Lower leg skin (tissue), 4 donors: ENCODE results near the gene TNFSF15. TPM values are rescaled to one million over a fixed set of nuclear protein-coding genes. Genes with fewer than 3 reads are reported as not detected.

ENCODE experiments used
- DNase-seq, 2 donors: peaks; one replicate each; pipeline ENCODE4 v3.0.0-alpha.2; 2019; ENCODE audit warnings: low spot score in 2 of 2
- H3K4me3 ChIP-seq: fragments of 200-600 bp; sonication (generic); 2 replicates; pipeline ENCODE4 v1.5.1; 2017; ENCODE audit warnings: mild to moderate bottlenecking, low read depth; ENCODE audit not compliant: poor library complexity, severe bottlenecking
- CTCF ChIP-seq, 3 donors: fragments of 450-650 bp; IDR thresholded peaks; one replicate each; pipeline ENCODE4 v1.5.1; 2016; ENCODE audit warnings: antibody characterized with exemption in 3 of 3, mild to moderate bottlenecking in 3 of 3, moderate library complexity in 2 of 3
- POLR2A ChIP-seq, 2 donors: fragments of 450-650 bp; IDR thresholded peaks; one replicate each; pipeline ENCODE4 v1.6.1; 2016 to 2017; ENCODE audit warnings: antibody characterized with exemption in 2 of 2, mild to moderate bottlenecking in 1 of 2, moderate library complexity in 1 of 2
- WGBS, 2 donors: methylation state at CpG; one replicate each; pipeline ENCODE4 v1.1.5; 2018; 5-methylcytosine and 5-hydroxymethylcytosine counted together
- intact Hi-C: fragments of 100-400 bp; cut with DNase I; formaldehyde crosslinking; loops from one replicate; pipeline ENCODE4 v1.15.0; 2023; ENCODE audit warnings: low total_unique reads
- total RNA-seq, 4 donors: library from RNA; depleted of rRNA; stranded (reverse); fragments of >200 nt; gene quantifications; one replicate each; pipeline ENCODE4 v1.1.0, GENCODE V29; 2016

Gene TNFSF15
- total RNA-seq, 4 donors from 2014 or later = 0.08 to 0.88 (median 0.26) TPM; not detected in 1

GRCh38 chr9:114759512-114760341 is 46.1 kb downstream of the TNFSF15 start:
- TF ChIP-seq POLR2A (IDR thresholded peaks at IDR 0.05) (no peak), CTCF (IDR thresholded peaks at IDR 0.05) (no peak)
- 68 to 73% methylated on average over 7 of the region's 7 CpGs for WGBS, 2 donors

GRCh38 chr9:114757984-114758383 is 47.9 kb downstream of the TNFSF15 start:
- no peak overlapping the region for H3K4me3 ChIP-seq
- TF ChIP-seq POLR2A (IDR thresholded peaks at IDR 0.05) = no peak
- TF ChIP-seq CTCF (IDR thresholded peaks at IDR 0.05) = no peak
- no peak for DNase-seq
- 63 to 64% methylated on average over 9 of the region's 9 CpGs for WGBS, 2 donors
- intact Hi-C loops = no loop called here

More at GRCh38 chr9:114759512-114760341, 46.1 kb downstream of the TNFSF15 start:
- intact Hi-C loops = no loop called here
- DNase-seq = peak in 1 of 2 donors; percentile 32
- H3K4me3 ChIP-seq = no peak overlapping the region

- no peak for TF ChIP-seq CTCF (IDR thresholded peaks at IDR 0.05)
- no peak for TF ChIP-seq POLR2A (IDR thresholded peaks at IDR 0.05)
- WGBS, 2 donors = 82 to 89% methylated on average over 2 of the region's 2 CpGs
- no peak for DNase-seq
- intact Hi-C loops = no loop called here
- no peak overlapping the region for H3K4me3 ChIP-seq
Measured at GRCh38 chr9:114757395-114757794, 48.4 kb downstream of the TNFSF15 start.

GRCh38 chr9:114756920-114757319 is 48.9 kb downstream of the TNFSF15 start:
- intact Hi-C loops = no loop called here
- TF ChIP-seq POLR2A (IDR thresholded peaks at IDR 0.05) = no peak
- TF ChIP-seq CTCF (IDR thresholded peaks at IDR 0.05) = no peak
- no peak for DNase-seq
- H3K4me3 ChIP-seq = no peak overlapping the region

GRCh38 chr9:114754581-114754980 is 51.3 kb downstream of the TNFSF15 start:
- DNase-seq = no peak
- intact Hi-C loops = no loop called here
- H3K4me3 ChIP-seq = no peak overlapping the region
- WGBS, 2 donors = 67 to 87% methylated on average over 3 of the region's 3 CpGs
- TF ChIP-seq POLR2A (IDR thresholded peaks at IDR 0.05) (no peak), CTCF (IDR thresholded peaks at IDR 0.05) (no peak)
